K562 (cell line): ENCODE results near the gene EXTL1. TPM values are rescaled to one million over a fixed set of nuclear protein-coding genes. Genes with fewer than 3 reads are reported as not detected.
A peak's percentile ranks its signal among the peaks of the same experiment; 100 is the strongest.

Experiments used
- ARHGAP35 ChIP-seq: fragments of 450-650 bp; IDR thresholded peaks from 2 replicates; pipeline ENCODE4 v1.6.1; 2018; ENCODE audit not compliant: partially characterized antibody
- ATF7 ChIP-seq: fragments of 450-650 bp; IDR thresholded peaks from 2 replicates; pipeline ENCODE4 v1.7.1; 2014; ENCODE audit warnings: mild to moderate bottlenecking, moderate library complexity
- CC2D1A ChIP-seq: fragments of 450-650 bp; IDR thresholded peaks from 2 replicates; pipeline ENCODE4 v1.6.1; 2017; ENCODE audit warnings: mild to moderate bottlenecking
- ELF4 ChIP-seq: fragments of 450-650 bp; formaldehyde crosslinking; IDR thresholded peaks from 2 replicates; pipeline ENCODE4 v1.4.0; 2022; ENCODE audit warnings: missing genetic modification characterization
- EP300 ChIP-seq: IDR thresholded peaks from 2 replicates; pipeline ENCODE4 v1.6.1; 2012; ENCODE audit warnings: low read length, improper control_type of control experiment
- ETV6 ChIP-seq, 3 experiments: fragments of 150-350 bp in 1 of 3; sonication (generic) in 1 of 3; formaldehyde crosslinking in 1 of 3; IDR thresholded peaks; 2 replicates each; pipeline versions ENCODE4 v1.6.1 to v1.8.0; 2014 to 2022; ENCODE audit warnings: borderline replicate concordance in 2 of 3, low read depth in 2 of 3, antibody characterized with exemption in 1 of 3, low read length in 1 of 3, mild to moderate bottlenecking in 1 of 3, missing genetic modification reagents in 1 of 3
- HLTF ChIP-seq: fragments of 450-650 bp; IDR thresholded peaks from 2 replicates; pipeline ENCODE4 v1.6.1; 2016
- ILF3 ChIP-seq: fragments of 450-650 bp; IDR thresholded peaks from 2 replicates; pipeline ENCODE4 v1.6.1; 2018; ENCODE audit warnings: antibody characterized with exemption, mild to moderate bottlenecking, moderate library complexity, borderline replicate concordance
- MAFK ChIP-seq: IDR thresholded peaks from 2 replicates; pipeline ENCODE4 v1.6.1; 2011; ENCODE audit warnings: low read length, improper control_type of control experiment
- MLLT1 ChIP-seq, 2 experiments: fragments of 450-650 bp; IDR thresholded peaks; 2 replicates each; pipeline ENCODE4 v1.6.1; 2016
- NR2C2 ChIP-seq, 2 experiments: fragments of 200-800 bp in 1 of 2; sonication (Bioruptor generic) in 1 of 2; sonication (generic) in 1 of 2; formaldehyde crosslinking in 1 of 2; IDR thresholded peaks; 2 replicates each; pipeline versions ENCODE4 v1.6.1 to v1.8.0; 2016 to 2022; ENCODE audit warnings: mild to moderate bottlenecking in 1 of 2, missing compliant biosample characterization in 1 of 2, missing genetic modification characterization in 1 of 2, missing genetic modification reagents in 1 of 2
- NR2F6 ChIP-seq: fragments of 450-650 bp; formaldehyde crosslinking; IDR thresholded peaks from 2 replicates; pipeline ENCODE4 v1.4.0; 2020; ENCODE audit warnings: mild to moderate bottlenecking
- PREB ChIP-seq: sonication (generic); formaldehyde crosslinking; IDR thresholded peaks from 2 replicates; pipeline ENCODE4 v1.8.1; 2023; ENCODE audit warnings: mild to moderate bottlenecking, missing genetic modification reagents
- SOX6 ChIP-seq: fragments of 450-650 bp; IDR thresholded peaks from 2 replicates; pipeline ENCODE4 v1.6.1; 2014; ENCODE audit warnings: mild to moderate bottlenecking
- TCF7 ChIP-seq: sonication (generic); IDR thresholded peaks from 2 replicates; pipeline ENCODE4 v1.6.1; 2016; ENCODE audit warnings: antibody characterized with exemption, borderline replicate concordance
- ZBTB17 ChIP-seq: fragments of 450-650 bp; formaldehyde crosslinking; IDR thresholded peaks from 2 replicates; pipeline ENCODE4 v1.4.0; 2020; ENCODE audit warnings: mild to moderate bottlenecking
- ZBTB7A ChIP-seq: IDR thresholded peaks from 2 replicates; pipeline ENCODE4 v1.6.1; 2011; ENCODE audit warnings: low read depth, mild to moderate bottlenecking, low read length, moderate library complexity, borderline replicate concordance; ENCODE audit not compliant: control insufficient read depth
- ZNF592 ChIP-seq: fragments of 450-650 bp; IDR thresholded peaks from 2 replicates; pipeline ENCODE4 v1.6.1; 2017; ENCODE audit warnings: antibody characterized with exemption, mild to moderate bottlenecking
- polyA plus RNA-seq, 8 experiments: library from polyadenylated mRNA; depleted of rRNA in 4 of 8; stranded (reverse) in 5 of 8; unstranded in 3 of 8; fragments of >200 nt; fragmentation: Nextera tagmentation in 2 of 8; fragmentation: Illumina TruSeq in 1 of 8; extraction: Ambion mirVana in 2 of 8; extraction: Trizol in 1 of 8; gene quantifications; 2 replicates each; pipeline versions ENCODE4 v1.2.1 to v1.2.3, GENCODE V29; 2011 to 2014; ENCODE audit warnings: inconsistent platforms in 1 of 8, missing spikeins in 1 of 8
- total RNA-seq, 7 experiments: library from RNA; depleted of rRNA in 6 of 7; stranded (reverse); fragments of >200 nt in 6 of 7; fragmentation: Illumina TruSeq in 2 of 7; extraction: Trizol in 2 of 7; gene quantifications; 2 replicates each; pipeline versions ENCODE4 v1.2.1 to v1.2.3, GENCODE V29; 2011 to 2021; ENCODE audit warnings: low replicate concordance in 1 of 7

EXTL1 gene
- total and polyA plus RNA-seq, 9 of the 15 experiments (the other 6 are each of a cell fraction or from before 2014, with no cell fraction given): 0.04 to 0.23 (median 0.08) TPM; not detected in 3

DNA sequence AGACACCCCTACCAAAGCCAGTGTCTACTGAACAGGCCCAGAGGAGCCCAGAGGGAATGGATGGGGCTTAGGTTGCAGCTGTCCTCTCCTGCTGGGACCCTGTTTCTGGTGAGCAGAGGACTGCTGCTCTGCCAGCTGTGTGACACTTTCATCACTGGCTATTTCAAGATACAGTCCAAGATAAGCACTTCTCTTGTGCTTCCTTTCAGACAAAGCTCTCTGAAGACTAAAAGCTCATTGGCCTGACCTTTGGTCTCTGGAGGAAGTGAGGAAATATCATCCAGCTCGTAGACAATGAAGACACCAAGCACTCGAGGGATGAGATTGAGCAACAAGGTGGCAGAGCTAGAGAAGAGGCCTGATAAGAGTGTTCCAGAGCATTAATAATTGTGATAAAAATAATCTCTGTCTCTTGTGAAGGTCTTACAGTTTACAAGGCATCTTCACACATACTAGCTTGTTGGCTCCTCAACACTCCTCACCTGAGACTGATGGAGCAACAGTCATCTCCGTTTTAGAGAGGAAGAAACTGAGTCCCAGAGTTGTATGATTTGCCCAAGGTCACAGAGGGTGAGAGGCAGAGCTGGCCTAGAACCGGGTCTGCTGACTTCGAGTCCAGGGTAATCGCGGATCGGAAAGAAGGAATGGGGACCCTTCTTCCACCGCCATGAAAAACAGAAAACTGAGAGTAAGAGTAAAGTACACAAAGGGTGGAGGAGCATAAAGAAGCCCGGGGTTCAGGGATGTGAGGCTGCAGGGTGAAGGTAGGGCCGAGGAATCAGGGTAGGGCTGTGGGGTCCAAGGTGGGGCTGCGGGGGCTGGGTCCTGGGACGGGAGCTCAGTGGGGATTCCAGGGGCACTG lies 24.4 kb upstream of the EXTL1 start (continued):
- TF ChIP-seq MLLT1 (IDR thresholded peaks at IDR 0.05) (peak in 1 of 2 experiments; percentile 75; a peak in 2 of 4 replicates), ATF7 (peak; percentile 28; the same call in 1 of the 2 replicates), NR2C2 (CRISPR knock-in tag; IDR thresholded peaks at IDR 0.05) (no peak), NR2C2 (tag; IDR thresholded peaks at IDR 0.05) (peak; percentile 74), ZNF592 (peak; percentile 36; the same call in 1 of the 2 replicates), ELF4 (no peak; the same call in 1 of the 2 replicates), CC2D1A (no peak), HLTF (no peak), SOX6 (peak; percentile 83), NR2F6 (CRISPR knock-in tag) (no peak), TCF7 (no peak), ETV6 (IDR thresholded peaks at IDR 0.05; ENCODE audit: borderline replicate concordance in 1 of 2, low read depth in 2 of 2, low read length in 1 of 2) (no peak), ETV6 (CRISPR knock-in tag; IDR thresholded peaks at IDR 0.05; ENCODE audit: borderline replicate concordance) (no peak), ZBTB7A (peak; percentile 39; the same call in 1 of the 2 replicates), ARHGAP35 (no peak), PREB (0 out of 2 replicates have a peak, but pooled peaks have one; percentile 32), ILF3 (no peak), EP300 (0 out of 2 replicates have a peak, but pooled peaks have one; percentile 30), ZBTB17 (peak; percentile 85; the same call in 1 of the 2 replicates), MAFK (no peak)
